ENCODE results near the gene PCDHB15.
"Not testable (repeated sequence)": the region's sequence is repeated elsewhere in the genome, so short reads cannot be mapped to it uniquely, and the experiment has no call there.

Gene PCDHB15

DNA sequence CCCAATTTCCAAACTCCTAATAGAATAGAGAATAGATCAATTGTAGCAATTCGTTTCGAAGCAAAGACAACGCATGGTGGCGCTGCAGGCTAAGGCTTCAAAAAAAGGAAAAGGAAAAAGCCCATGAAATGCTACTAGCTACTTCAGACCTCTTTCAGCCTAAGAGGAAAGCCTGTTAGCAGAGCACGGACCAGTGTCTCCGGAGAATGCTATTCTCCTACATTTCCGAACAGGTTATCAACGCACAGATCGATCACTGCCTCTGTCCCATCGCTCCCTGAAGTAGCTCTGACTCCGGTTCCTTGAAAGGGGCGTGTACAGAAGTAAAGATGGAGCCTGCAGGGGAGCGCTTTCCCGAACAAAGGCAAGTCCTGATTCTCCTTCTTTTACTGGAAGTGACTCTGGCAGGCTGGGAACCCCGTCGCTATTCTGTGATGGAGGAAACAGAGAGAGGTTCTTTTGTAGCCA, at the start of gene PCDHB15:
Gene PCDHB15, plus strand, starts transcription at position 146 of the 468 bp plus-strand sequence. Its CDS starts 184 bp downstream, at position 330.
- TF ChIP-seq ARNT (IDR thresholded peaks at IDR 0.05) (no peak), L3MBTL2 (conservative IDR thresholded peaks at IDR 0.05) (no peak)
- CTCF ChIA-PET = interaction anchor here (0.6 to 2.1 kb wide), 15 partner anchors 9 to 713 kb away, joined by 3 to 8 read pairs (median 4); partner anchors contain the start of genes PCDH12, PCDHB14 and TAF7
- POLR2A ChIA-PET = interaction anchor here (0.6 kb wide), 1 partner anchor 75 kb away, joined by 3 read pairs; the partner anchor contains the start of gene TAF7
- DNase-seq (ENCODE audit: extremely low spot score) = peak; percentile 20

- POLR2A ChIA-PET = no interaction called here
- no peak for TF ChIP-seq TARDBP (IDR thresholded peaks at IDR 0.05)
- TF ChIP-seq SP1 (IDR thresholded peaks at IDR 0.05) = no peak
- no peak for DNase-seq (ENCODE audit: extremely low spot score)
- CTCF ChIA-PET = interaction anchor here (0.7 to 0.8 kb wide), 4 partner anchors 12 to 371 kb away, joined by 3 read pairs; partner anchors contain the start of genes PCDHB12, PCDHGB7 and TAF7
Measured at GRCh38 chr5:141196363-141196762, 48.8 kb upstream of the PCDHB15 start.

- TF ChIP-seq BHLHE40 (IDR thresholded peaks at IDR 0.05; ENCODE audit: borderline replicate concordance) (no peak), TARDBP (IDR thresholded peaks at IDR 0.05) (no peak), FOXA1 (IDR thresholded peaks at IDR 0.05) (no peak), LEF1 (IDR thresholded peaks at IDR 0.05; ENCODE audit: borderline replicate concordance) (no peak), PKNOX1 (IDR thresholded peaks at IDR 0.05) (no peak), FOXM1 (IDR thresholded peaks at IDR 0.05; ENCODE audit: borderline replicate concordance) (no peak), ZNF384 (IDR thresholded peaks at IDR 0.05) (no peak), ARNT (IDR thresholded peaks at IDR 0.05) (no peak), FOXK2 (IDR thresholded peaks at IDR 0.05) (no peak), CTBP1 (IDR thresholded peaks at IDR 0.05; ENCODE audit: borderline replicate concordance) (no peak), HDGF (IDR thresholded peaks at IDR 0.05; ENCODE audit: borderline replicate concordance) (no peak), NFRKB (IDR thresholded peaks at IDR 0.05) (no peak), SUZ12 (IDR thresholded peaks at IDR 0.05) (no peak), L3MBTL2 (conservative IDR thresholded peaks at IDR 0.05) (no peak), SP1 (IDR thresholded peaks at IDR 0.05) (no peak)
- ChIA-PET CTCF (interaction anchor here (0.9 to 1.5 kb wide), 5 partner anchors 9 to 213 kb away, joined by 3 to 5 read pairs (median 3); partner anchors contain the start of genes PCDHB12, PCDHB14, PCDHB16 and PCDHGA10), POLR2A (interaction anchor here (0.7 to 1.0 kb wide), 2 partner anchors 121 to 364 kb away, joined by 3 read pairs; partner anchors contain the start of gene TAF7)
- DNase-seq (ENCODE audit: extremely low spot score) = no peak
Measured at GRCh38 chr5:141199359-141200235, 45.6 kb upstream of the PCDHB15 start, which contains the start of gene PCDHB11. Gene PCDHB11, plus strand, starts transcription at chr5:141199627. Its CDS starts 148 bp downstream, at chr5:141199775.

GRCh38 chr5:141201126-141201525, 44.1 kb upstream of the PCDHB15 start:
- DNase-seq (ENCODE audit: extremely low spot score); POLR2A ChIA-PET; CTCF ChIA-PET: not testable (repeated sequence)

GRCh38 chr5:141201646-141202045, 43.5 kb upstream of the PCDHB15 start:
- POLR2A ChIA-PET; DNase-seq (ENCODE audit: extremely low spot score); CTCF ChIA-PET: not testable (repeated sequence)

DNA sequence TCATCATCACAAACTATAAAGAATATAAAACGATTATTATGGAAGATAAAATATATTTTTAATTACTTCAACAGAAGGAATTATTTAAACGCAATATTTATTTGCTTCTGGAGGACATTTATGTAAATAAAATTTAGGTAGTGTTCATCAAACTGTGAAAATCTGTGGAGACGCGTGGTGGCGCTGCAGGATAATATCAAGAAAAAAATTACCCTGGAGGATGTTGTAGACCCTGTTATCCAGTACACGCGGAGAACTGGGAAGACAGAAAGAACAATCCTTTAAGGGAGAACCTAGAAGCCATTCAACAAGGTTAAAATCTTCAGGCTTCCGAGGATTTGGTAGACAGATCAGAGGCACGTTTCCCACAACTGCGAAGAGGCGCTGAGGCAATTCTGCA, 36.7 kb upstream of the PCDHB15 start, which contains the start of gene PCDHB12:
Gene PCDHB12, plus strand, starts transcription at position 242 of the 400 bp plus-strand sequence. CDS start 189 bp downstream, outside the sequence.
- POLR2A ChIA-PET = no interaction called here
- CTCF ChIA-PET = interaction anchor here (0.7 to 1.2 kb wide), 3 partner anchors 9 to 355 kb away, joined by 3 to 5 read pairs (median 4); partner anchors contain the start of gene PCDHB11
- DNase-seq (ENCODE audit: extremely low spot score) = peak; percentile 12
- no peak for TF ChIP-seq ELF4 (IDR thresholded peaks at IDR 0.05)
- no peak for TF ChIP-seq BHLHE40 (IDR thresholded peaks at IDR 0.05; ENCODE audit: borderline replicate concordance)
- TF ChIP-seq FOXA1 (IDR thresholded peaks at IDR 0.05) = no peak
- TF ChIP-seq FOXM1 (IDR thresholded peaks at IDR 0.05; ENCODE audit: borderline replicate concordance) = no peak
- TF ChIP-seq HDGF (IDR thresholded peaks at IDR 0.05; ENCODE audit: borderline replicate concordance) = no peak

GRCh38 chr5:141210281-141210680, 34.9 kb upstream of the PCDHB15 start:
- CTCF ChIA-PET; POLR2A ChIA-PET; DNase-seq (ENCODE audit: extremely low spot score): not testable (repeated sequence)

- CTCF ChIA-PET; DNase-seq (ENCODE audit: extremely low spot score); POLR2A ChIA-PET: not testable (repeated sequence)
Measured at GRCh38 chr5:141210849-141211248, 34.3 kb upstream of the PCDHB15 start.

GRCh38 chr5:141213656-141214339, 31.4 kb upstream of the PCDHB15 start, which contains the start of gene PCDHB13:
Gene PCDHB13, plus strand, starts transcription at chr5:141213919. Its CDS starts 205 bp downstream, at chr5:141214124.
- CTCF ChIA-PET = interaction anchor here (0.9 kb wide), 1 partner anchor 22 kb away, joined by 3 read pairs; the partner anchor contains the start of gene PCDHB10
- DNase-seq (ENCODE audit: extremely low spot score); POLR2A ChIA-PET: not testable (repeated sequence)

DNA sequence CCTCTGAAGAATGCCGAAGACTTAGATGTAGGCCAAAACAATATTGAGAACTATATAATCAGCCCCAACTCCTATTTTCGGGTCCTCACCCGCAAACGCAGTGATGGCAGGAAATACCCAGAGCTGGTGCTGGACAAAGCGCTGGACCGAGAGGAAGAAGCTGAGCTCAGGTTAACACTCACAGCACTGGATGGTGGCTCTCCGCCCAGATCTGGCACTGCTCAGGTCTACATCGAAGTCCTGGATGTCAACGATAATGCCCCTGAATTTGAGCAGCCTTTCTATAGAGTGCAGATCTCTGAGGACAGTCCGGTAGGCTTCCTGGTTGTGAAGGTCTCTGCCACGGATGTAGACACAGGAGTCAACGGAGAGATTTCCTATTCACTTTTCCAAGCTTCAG, 30.6 kb upstream of the PCDHB15 start:
- DNase-seq (ENCODE audit: extremely low spot score); CTCF ChIA-PET; POLR2A ChIA-PET: not testable (repeated sequence)

DNA sequence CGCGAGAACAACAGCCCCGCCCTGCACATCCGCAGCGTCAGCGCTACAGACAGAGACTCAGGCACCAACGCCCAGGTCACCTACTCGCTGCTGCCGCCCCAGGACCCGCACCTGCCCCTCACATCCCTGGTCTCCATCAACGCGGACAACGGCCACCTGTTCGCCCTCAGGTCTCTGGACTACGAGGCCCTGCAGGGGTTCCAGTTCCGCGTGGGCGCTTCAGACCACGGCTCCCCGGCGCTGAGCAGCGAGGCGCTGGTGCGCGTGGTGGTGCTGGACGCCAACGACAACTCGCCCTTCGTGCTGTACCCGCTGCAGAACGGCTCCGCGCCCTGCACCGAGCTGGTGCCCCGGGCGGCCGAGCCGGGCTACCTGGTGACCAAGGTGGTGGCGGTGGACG, 29.7 kb upstream of the PCDHB15 start:
- CTCF ChIA-PET; DNase-seq (ENCODE audit: extremely low spot score); POLR2A ChIA-PET: not testable (repeated sequence)

GRCh38 chr5:141216035-141216434, 29.2 kb upstream of the PCDHB15 start:
- POLR2A ChIA-PET; DNase-seq (ENCODE audit: extremely low spot score): not testable (repeated sequence)
- CTCF ChIA-PET = interaction anchor here (0.7 kb wide), 1 partner anchor 87 kb away, joined by 3 read pairs; no protein-coding TSS in a partner anchor

All from HEK293T (cell line).